Right lobe of liver (tissue), 4 donors: ENCODE results near the gene C7orf57.

Experiments used
- POLR2A ChIP-seq: fragments of 450-650 bp; IDR thresholded peaks from one replicate; pipeline ENCODE4 v1.6.1; 2017; ENCODE audit warnings: antibody characterized with exemption, mild to moderate bottlenecking
- TF ChIP-seq, protein P1 (sequence below), 4 donors: fragments of 200-600 bp in 3 of 4; fragments of 450-650 bp in 1 of 4; IDR thresholded peaks; one replicate each; pipeline versions ENCODE4 v1.5.1 to v1.8.0; 2016 to 2022; ENCODE audit warnings: antibody characterized with exemption in 4 of 4, mild to moderate bottlenecking in 2 of 4
- donor health status: DM: no; HTN: no; CAD: no.
- donor health status: DM: no; HTN: no; CAD: no.
- donor health status: DM: no; HTN: yes; CAD: no.

DNA sequence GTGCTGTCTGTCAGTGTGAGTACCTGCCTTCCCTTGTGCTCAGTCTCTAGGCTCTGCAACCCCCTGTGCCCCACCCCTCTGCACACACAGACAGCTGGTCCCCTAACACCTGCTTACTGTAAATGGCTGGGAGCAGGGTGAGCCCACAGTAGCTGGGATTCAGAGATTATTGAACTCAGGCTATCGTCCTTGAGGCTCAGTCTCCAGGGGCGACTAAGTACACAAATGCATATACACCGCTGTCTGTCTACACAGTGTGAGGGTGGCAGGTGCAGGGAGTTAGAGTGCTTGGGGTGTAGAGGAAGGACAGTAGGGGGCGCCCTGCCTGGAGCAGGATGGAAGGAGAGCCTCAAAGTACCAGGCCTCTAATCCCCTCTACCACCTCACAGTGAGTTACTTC lies 66.6 kb downstream of the C7orf57 start:
- TF ChIP-seq, protein P1, sequence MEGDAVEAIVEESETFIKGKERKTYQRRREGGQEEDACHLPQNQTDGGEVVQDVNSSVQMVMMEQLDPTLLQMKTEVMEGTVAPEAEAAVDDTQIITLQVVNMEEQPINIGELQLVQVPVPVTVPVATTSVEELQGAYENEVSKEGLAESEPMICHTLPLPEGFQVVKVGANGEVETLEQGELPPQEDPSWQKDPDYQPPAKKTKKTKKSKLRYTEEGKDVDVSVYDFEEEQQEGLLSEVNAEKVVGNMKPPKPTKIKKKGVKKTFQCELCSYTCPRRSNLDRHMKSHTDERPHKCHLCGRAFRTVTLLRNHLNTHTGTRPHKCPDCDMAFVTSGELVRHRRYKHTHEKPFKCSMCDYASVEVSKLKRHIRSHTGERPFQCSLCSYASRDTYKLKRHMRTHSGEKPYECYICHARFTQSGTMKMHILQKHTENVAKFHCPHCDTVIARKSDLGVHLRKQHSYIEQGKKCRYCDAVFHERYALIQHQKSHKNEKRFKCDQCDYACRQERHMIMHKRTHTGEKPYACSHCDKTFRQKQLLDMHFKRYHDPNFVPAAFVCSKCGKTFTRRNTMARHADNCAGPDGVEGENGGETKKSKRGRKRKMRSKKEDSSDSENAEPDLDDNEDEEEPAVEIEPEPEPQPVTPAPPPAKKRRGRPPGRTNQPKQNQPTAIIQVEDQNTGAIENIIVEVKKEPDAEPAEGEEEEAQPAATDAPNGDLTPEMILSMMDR (IDR thresholded peaks at IDR 0.05) = peak in 2 of 4 donors; percentile 16 to 31
- no peak for TF ChIP-seq POLR2A
